ENCODE data around the gene TCEAL7.

- TF ChIP-seq CTCF (IDR thresholded peaks at IDR 0.05 in 2 of 3, conservative IDR thresholded peaks at IDR 0.05 in 1 of 3; ENCODE audit: borderline replicate concordance in 1 of 3, insufficient read depth in 1 of 3, low read depth in 2 of 3, low read length in 2 of 3) (no peak), EZH2 (IDR thresholded peaks at IDR 0.05) (no peak), ELF1 (IDR thresholded peaks at IDR 0.05; ENCODE audit: borderline replicate concordance, low read depth) (no peak), POLR2A (IDR thresholded peaks at IDR 0.05; ENCODE audit: borderline replicate concordance, extremely low read depth, insufficient read depth, insufficient read length) (no peak), POLR2AphosphoS5 (IDR thresholded peaks at IDR 0.05; ENCODE audit: low read depth, low read length) (no peak), REST (IDR thresholded peaks at IDR 0.05; ENCODE audit: low read depth) (no peak), EZH2phosphoT487 (IDR thresholded peaks at IDR 0.05; ENCODE audit: borderline replicate concordance) (no peak), ATF3 (IDR thresholded peaks at IDR 0.05) (no peak), ZNF274 (IDR thresholded peaks at IDR 0.05; ENCODE audit: low read depth, low read length) (no peak), RAD21 (IDR thresholded peaks at IDR 0.05; ENCODE audit: low read depth) (no peak), ZFX (IDR thresholded peaks at IDR 0.05) (no peak)
These were observed 43.5 kb downstream of the TCEAL7 start for GRCh38 chrX:103373581-103373980.
